SK-N-SH (cell line): ENCODE measurements around the gene CD22. TPM values are rescaled to one million over a fixed set of nuclear protein-coding genes. Genes with fewer than 3 reads are reported as not detected.
A peak's percentile ranks its signal among the peaks of the same experiment; 100 is the strongest.

ENCODE experiments used
- CTCF ChIA-PET: fragments of 300-600, 350-600 bp; formaldehyde crosslinking; extraction: SDS; loops from one replicate; lab custom pipeline; 2021; lab: Yijun Ruan, JAX
- POLR2A ChIA-PET: fragments of 350-600 bp; sonication (Branson Sonifier 250); formaldehyde crosslinking; extraction: SDS; loops from one replicate; lab custom pipeline; 2020; ENCODE audit warnings: antibody characterized with exemption, inconsistent platforms; lab: Yijun Ruan, JAX
- DNase-seq: peaks from one replicate; pipeline ENCODE4 v3.0.0; 2012
- H2AFZ ChIP-seq: fragments of 200-600 bp; sonication (generic); 2 replicates; pipeline ENCODE4 v1.8.1; 2016; ENCODE audit warnings: antibody characterized with exemption, mild to moderate bottlenecking, low read depth
- H3F3A ChIP-seq: fragments of 200-600 bp; sonication (generic); replicated peaks from 2 replicates; pipeline ENCODE3; 2016; ENCODE audit warnings: antibody characterized with exemption, mild to moderate bottlenecking; ENCODE audit not compliant: insufficient read depth
- H3K27ac ChIP-seq, 2 experiments: fragments of 200-500 bp in 1 of 2; fragments of 200-600 bp in 1 of 2; sonication (Bioruptor generic) in 1 of 2; sonication (generic), shearing (Covaris generic) in 1 of 2; 2 replicates each; pipeline versions ENCODE4 v1.5.1 to v1.6.1; 2014 to 2016; ENCODE audit warnings: low read depth in 2 of 2, inconsistent platforms in 1 of 2, low read length in 1 of 2, mild to moderate bottlenecking in 1 of 2, mixed read lengths in 1 of 2
- H3K27me3 ChIP-seq: fragments of 200-600 bp; sonication (generic), shearing (Covaris generic); 2 replicates; pipeline ENCODE4 v1.6.1; 2016; ENCODE audit warnings: mixed run types; ENCODE audit not compliant: insufficient read depth
- H3K36me3 ChIP-seq, 2 experiments: fragments of 200-500 bp in 1 of 2; fragments of 200-600 bp in 1 of 2; sonication (Bioruptor generic) in 1 of 2; sonication (generic) in 1 of 2; replicated peaks in 1 of 2; 2 replicates each; pipeline versions ENCODE3 to v1.5.1; 2014 to 2016; ENCODE audit warnings: low read length in 1 of 2, mild to moderate bottlenecking in 1 of 2; ENCODE audit not compliant: insufficient read depth in 2 of 2, control insufficient read depth in 1 of 2
- H3K4me1 ChIP-seq, 2 experiments: fragments of 200-500 bp in 1 of 2; fragments of 200-600 bp in 1 of 2; sonication (Bioruptor generic) in 1 of 2; sonication (generic), shearing (Covaris generic) in 1 of 2; 2 replicates each; pipeline versions ENCODE4 v1.5.1 to v1.6.1; 2014 to 2016; ENCODE audit warnings: low read depth in 1 of 2, low read length in 1 of 2, mixed run types in 1 of 2; ENCODE audit not compliant: insufficient read depth in 2 of 2, control insufficient read depth in 1 of 2
- H3K4me2 ChIP-seq: fragments of 200-600 bp; sonication (generic), shearing (Covaris generic); 2 replicates; pipeline ENCODE4 v1.6.1; 2017; ENCODE audit warnings: mixed run types
- H3K4me3 ChIP-seq, 2 experiments: fragments of 200-500 bp in 1 of 2; fragments of 200-600 bp in 1 of 2; sonication (Bioruptor generic) in 1 of 2; sonication (generic), shearing (Covaris generic) in 1 of 2; 2 replicates each; pipeline versions ENCODE4 v1.5.1 to v1.8.1; 2014 to 2016; ENCODE audit warnings: low read depth in 2 of 2, inconsistent platforms in 1 of 2, low read length in 1 of 2, mild to moderate bottlenecking in 1 of 2, mixed read lengths in 1 of 2, moderate library complexity in 1 of 2
- H3K79me2 ChIP-seq: fragments of 200-600 bp; sonication (generic); 2 replicates; pipeline ENCODE4 v1.8.1; 2017; ENCODE audit warnings: mild to moderate bottlenecking; ENCODE audit not compliant: insufficient read depth
- H3K9ac ChIP-seq: fragments of 200-600 bp; sonication (generic); 2 replicates; pipeline ENCODE4 v1.6.1; 2017; ENCODE audit warnings: mixed run types
- H3K9me2 ChIP-seq: fragments of 200-600 bp; sonication (generic); 2 replicates; pipeline ENCODE4 v1.6.1; 2017; ENCODE audit warnings: mixed run types
- H3K9me3 ChIP-seq: fragments of 200-600 bp; sonication (generic); 2 replicates; pipeline ENCODE4 v1.6.1; 2017; ENCODE audit warnings: mixed run types, mild to moderate bottlenecking, moderate library complexity
- H4K20me1 ChIP-seq: fragments of 200-600 bp; sonication (generic); 2 replicates; pipeline ENCODE4 v1.6.1; 2017; ENCODE audit warnings: mild to moderate bottlenecking, mixed run types; ENCODE audit not compliant: insufficient read depth
- CTCF ChIP-seq: fragments of 200-600 bp; sonication (generic); IDR thresholded peaks from 2 replicates; pipeline ENCODE4 v1.6.1; 2017; ENCODE audit warnings: antibody characterized with exemption, mild to moderate bottlenecking, moderate library complexity
- GABPA ChIP-seq: IDR thresholded peaks from 2 replicates; pipeline ENCODE4 v1.4.0; 2012; ENCODE audit warnings: low read depth, mild to moderate bottlenecking
- GATA2 ChIP-seq: sonication (generic); formaldehyde crosslinking; IDR thresholded peaks from 2 replicates; pipeline ENCODE4 v1.5.0; 2020; ENCODE audit warnings: mild to moderate bottlenecking, missing genetic modification reagents
- JUND ChIP-seq: IDR thresholded peaks from 2 replicates; pipeline ENCODE4 v1.4.0; 2012
- MEF2A ChIP-seq: IDR thresholded peaks from 2 replicates; pipeline ENCODE4 v1.4.0; 2012; ENCODE audit warnings: low read depth, borderline replicate concordance
- NFIC ChIP-seq: IDR thresholded peaks from 2 replicates; pipeline ENCODE4 v1.4.0; 2012; ENCODE audit warnings: borderline replicate concordance
- NRF1 ChIP-seq: IDR thresholded peaks from 2 replicates; pipeline ENCODE4 v1.6.1; 2012; ENCODE audit warnings: low read depth, mild to moderate bottlenecking, low read length
- POLR2AphosphoS5 ChIP-seq: IDR thresholded peaks from 2 replicates; pipeline ENCODE4 v1.6.1; 2012; ENCODE audit warnings: low read depth, low read length
- RFX5 ChIP-seq: IDR thresholded peaks from 2 replicates; pipeline ENCODE4 v1.6.1; 2012; ENCODE audit warnings: mild to moderate bottlenecking, improper control_type of control experiment, low read length
- RXRA ChIP-seq: IDR thresholded peaks from 2 replicates; pipeline ENCODE4 v1.4.0; 2012; ENCODE audit warnings: low read depth, mild to moderate bottlenecking, borderline replicate concordance
- TCF12 ChIP-seq: IDR thresholded peaks from 2 replicates; pipeline ENCODE4 v1.4.0; 2012
- TEAD4 ChIP-seq: IDR thresholded peaks from 2 replicates; pipeline ENCODE4 v1.4.0; 2012; ENCODE audit warnings: mild to moderate bottlenecking, borderline replicate concordance; ENCODE audit not compliant: insufficient read depth
- YY1 ChIP-seq: IDR thresholded peaks from 2 replicates; pipeline ENCODE4 v1.4.0; 2012; ENCODE audit warnings: low read depth, mild to moderate bottlenecking
- ZBTB33 ChIP-seq: IDR thresholded peaks from 2 replicates; pipeline ENCODE4 v1.4.0; 2012; ENCODE audit warnings: low read depth, borderline replicate concordance
- WGBS: methylation state at CpG from one replicate; pipeline ENCODE4 v1.1.6; 2017; ENCODE audit warnings: low lambda C conversion rate; 5-methylcytosine and 5-hydroxymethylcytosine counted together
- polyA plus RNA-seq, 3 experiments: library from polyadenylated mRNA; depleted of rRNA; stranded (reverse); fragments of >200 nt; gene quantifications; 2 replicates each; pipeline ENCODE4 v1.2.3, GENCODE V29; 2012
- TF ChIP-seq, protein P1 (sequence below): fragments of 150-350 bp; IDR thresholded peaks from 2 replicates; pipeline ENCODE4 v1.6.1; 2017; ENCODE audit warnings: antibody characterized with exemption, low read length, low read depth, borderline replicate concordance

CD22 gene
- polyA plus RNA-seq, 1 of the 3 experiments (the other 2 are of a cell fraction): 0.18 TPM

- TF ChIP-seq GATA2 (CRISPR knock-in tag) (no peak), YY1 (no peak), MEF2A (no peak), NFIC (no peak), NRF1 (no peak)
These were observed 64.0 kb downstream of the CD22 start (continued) for GRCh38 chr19:35392742-35393715.

- ChIA-PET POLR2A (no interaction called here), CTCF (interaction anchor here (2.5 kb wide), 1 partner anchor 43 kb away, joined by 9 read pairs; no protein-coding TSS in a partner anchor)
- peaks cover 22% of the 10 kb centered on the region for H3K27me3 ChIP-seq
- no peaks in the 10 kb centered on the region for H3K79me2 ChIP-seq
- no peaks in the 10 kb centered on the region for H3K9me3 ChIP-seq
- H4K20me1 ChIP-seq: no peaks in the 10 kb centered on the region
- no peak overlapping the region for H3K27ac ChIP-seq
- WGBS: 24% methylated on average over 17 of the region's 19 CpGs
- H3K4me1 ChIP-seq: no peaks in the 10 kb centered on the region; a peak in 1 of 4 replicates
- DNase-seq: peak; percentile 32
- H3K4me3 ChIP-seq: no peak overlapping the region
- H3K9ac ChIP-seq: no peak overlapping the region
- no peaks in the 10 kb centered on the region for H3K9me2 ChIP-seq
- H3K36me3 ChIP-seq: no peaks in the 10 kb centered on the region
- TF ChIP-seq TEAD4 (no peak), RXRA (no peak), CTCF (no peak), RFX5 (no peak), POLR2AphosphoS5 (no peak), ZBTB33 (no peak), JUND (no peak), TCF12 (no peak), GABPA (no peak)
- TF ChIP-seq, protein P1, sequence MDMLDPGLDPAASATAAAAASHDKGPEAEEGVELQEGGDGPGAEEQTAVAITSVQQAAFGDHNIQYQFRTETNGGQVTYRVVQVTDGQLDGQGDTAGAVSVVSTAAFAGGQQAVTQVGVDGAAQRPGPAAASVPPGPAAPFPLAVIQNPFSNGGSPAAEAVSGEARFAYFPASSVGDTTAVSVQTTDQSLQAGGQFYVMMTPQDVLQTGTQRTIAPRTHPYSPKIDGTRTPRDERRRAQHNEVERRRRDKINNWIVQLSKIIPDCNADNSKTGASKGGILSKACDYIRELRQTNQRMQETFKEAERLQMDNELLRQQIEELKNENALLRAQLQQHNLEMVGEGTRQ: no peak
- H2AFZ ChIP-seq: no peak overlapping the region
- no peak overlapping the region for H3K4me2 ChIP-seq
- H3F3A ChIP-seq: no peaks in the 10 kb centered on the region
These were observed 66.6 kb downstream of the CD22 start for GRCh38 chr19:35395382-35396199.
